OCI-LY3 (cell line): ENCODE data around the gene SLF2.

Source experiments
- H2AFZ ChIP-seq: fragments of 200-600, 300-600 bp; shearing (Covaris generic); 2 replicates; pipeline ENCODE4 v1.6.0; 2014; ENCODE audit warnings: antibody characterized with exemption, low read depth, low read length
- H3K27ac ChIP-seq: fragments of 200-600, 300-600 bp; sonication (generic); 2 replicates; pipeline ENCODE4 v1.5.1; 2014; ENCODE audit warnings: mild to moderate bottlenecking, low read length, moderate library complexity, mixed read lengths
- H3K27me3 ChIP-seq: fragments of 200-600, 300-600 bp; sonication (generic); 2 replicates; pipeline ENCODE4 v1.6.1; 2014; ENCODE audit warnings: low read depth, low read length, mixed read lengths
- H3K36me3 ChIP-seq: fragments of 200-600, 300-600 bp; sonication (generic); replicated peaks from 2 replicates; pipeline ENCODE3; 2014; ENCODE audit warnings: low read depth, low read length, mixed read lengths
- H3K4me1 ChIP-seq: fragments of 300-600, 200-600 bp; sonication (generic); 2 replicates; pipeline ENCODE4 v1.6.1; 2014; ENCODE audit warnings: low read length, mixed read lengths
- H3K4me2 ChIP-seq: fragments of 200-600, 300-600 bp; sonication (generic); 2 replicates; pipeline ENCODE4 v1.6.1; 2014; ENCODE audit warnings: low read length, mixed read lengths
- H3K4me3 ChIP-seq: fragments of 300-600, 200-600 bp; sonication (generic); 2 replicates; pipeline ENCODE4 v1.5.1; 2014; ENCODE audit warnings: antibody characterized with exemption, mild to moderate bottlenecking, low read length, moderate library complexity
- H3K79me2 ChIP-seq: fragments of 300-600, 200-600 bp; shearing (Covaris generic); 2 replicates; pipeline ENCODE4 v1.6.1; 2014; ENCODE audit warnings: mild to moderate bottlenecking, low read length, mixed read lengths
- H3K9ac ChIP-seq: fragments of 300-600, 200-600 bp; shearing (Covaris generic); 2 replicates; pipeline ENCODE4 v1.6.0; 2014; ENCODE audit warnings: mild to moderate bottlenecking, low read length, moderate library complexity
- H3K9me3 ChIP-seq: fragments of 200-600, 300-600 bp; shearing (Covaris generic); 2 replicates; pipeline ENCODE4 v1.6.1; 2014; ENCODE audit warnings: low read length, mixed read lengths; ENCODE audit not compliant: insufficient read depth
- H4K20me1 ChIP-seq: fragments of 200-600, 300-600 bp; sonication (generic); 2 replicates; pipeline ENCODE4 v1.6.1; 2016; ENCODE audit warnings: low read length, mixed read lengths; ENCODE audit not compliant: insufficient read depth
- CTCF ChIP-seq: fragments of 200-600, 300-600 bp; sonication (generic); IDR thresholded peaks from 2 replicates; pipeline ENCODE4 v1.5.1; 2014; ENCODE audit warnings: antibody characterized with exemption, low read length, low read depth
- EZH2phosphoT487 ChIP-seq: fragments of 200-600 bp; shearing (Covaris generic); IDR thresholded peaks from 2 replicates; pipeline ENCODE4 v1.6.1; 2018; ENCODE audit warnings: antibody characterized with exemption, mixed run types, low read depth

The SLF2 gene

GRCh38 chr10:100894589-100895294 is 18.0 kb upstream of the SLF2 start:
- H3K27ac ChIP-seq = peak overlapping the region; percentile 74
- H3K27me3 ChIP-seq = peaks cover 10% of the 10 kb centered on the region; the same call in 1 of the 2 replicates
- no peak for TF ChIP-seq CTCF
- TF ChIP-seq EZH2phosphoT487 = no peak
- no peaks in the 10 kb centered on the region for H3K36me3 ChIP-seq
- H3K79me2 ChIP-seq = no peaks in the 10 kb centered on the region
- peak overlapping the region; percentile 37; the same call in 1 of the 2 replicates for H3K9ac ChIP-seq
- H3K9me3 ChIP-seq = no peaks in the 10 kb centered on the region
- H2AFZ ChIP-seq = peak overlapping the region; percentile 6; the same call in 1 of the 2 replicates
- H3K4me2 ChIP-seq = peak overlapping the region; percentile 70
- H3K4me3 ChIP-seq = peak overlapping the region; percentile 49
- H3K4me1 ChIP-seq = peaks cover 19% of the 10 kb centered on the region
- no peaks in the 10 kb centered on the region for H4K20me1 ChIP-seq

GRCh38 chr10:100895346-100895745 is 17.4 kb upstream of the SLF2 start:
- Histone ChIP-seq H3K9ac (peak overlapping the region; percentile 37; the same call in 1 of the 2 replicates), H3K4me1 (peaks cover 19% of the 10 kb centered on the region)

GRCh38 chr10:100895896-100896295 is 16.9 kb upstream of the SLF2 start:
- peaks cover 19% of the 10 kb centered on the region for H3K4me1 ChIP-seq
- peaks cover 10% of the 10 kb centered on the region; the same call in 1 of the 2 replicates for H3K27me3 ChIP-seq
- TF ChIP-seq CTCF = no peak
- no peak for TF ChIP-seq EZH2phosphoT487
- peak overlapping the region; percentile 70; the same call in 1 of the 2 replicates for H3K4me2 ChIP-seq
- H4K20me1 ChIP-seq = no peaks in the 10 kb centered on the region
- H3K9me3 ChIP-seq = no peaks in the 10 kb centered on the region
- H3K9ac ChIP-seq = no peak overlapping the region
- H3K36me3 ChIP-seq = no peaks in the 10 kb centered on the region
- H2AFZ ChIP-seq = no peak overlapping the region
- no peak overlapping the region for H3K4me3 ChIP-seq
- no peak overlapping the region for H3K27ac ChIP-seq
- H3K79me2 ChIP-seq = no peaks in the 10 kb centered on the region

More at GRCh38 chr10:100895346-100895745, 17.4 kb upstream of the SLF2 start:
- Histone ChIP-seq H3K79me2 (no peaks in the 10 kb centered on the region), H4K20me1 (no peaks in the 10 kb centered on the region), H3K36me3 (no peaks in the 10 kb centered on the region), H3K9me3 (no peaks in the 10 kb centered on the region), H3K4me3 (peak overlapping the region; percentile 49), H3K27me3 (peaks cover 10% of the 10 kb centered on the region; the same call in 1 of the 2 replicates), H3K4me2 (peak overlapping the region; percentile 70), H3K27ac (peak overlapping the region; percentile 74), H2AFZ (peak overlapping the region; percentile 6; the same call in 1 of the 2 replicates)
- no peak for TF ChIP-seq EZH2phosphoT487

GRCh38 chr10:100896876-100897461 is 15.8 kb upstream of the SLF2 start:
- Histone ChIP-seq H3K4me2 (no peak overlapping the region), H2AFZ (no peak overlapping the region), H3K27me3 (peaks cover 3% of the 10 kb centered on the region; the same call in 1 of the 2 replicates), H3K36me3 (no peaks in the 10 kb centered on the region), H3K9me3 (no peaks in the 10 kb centered on the region), H3K27ac (no peak overlapping the region), H3K4me3 (no peak overlapping the region), H4K20me1 (no peaks in the 10 kb centered on the region), H3K9ac (no peak overlapping the region), H3K4me1 (peaks cover 19% of the 10 kb centered on the region), H3K79me2 (no peaks in the 10 kb centered on the region)
- TF ChIP-seq CTCF = no peak
- no peak for TF ChIP-seq EZH2phosphoT487
